Measurements from ENCODE around the gene PEX1.

Gene PEX1

DNA sequence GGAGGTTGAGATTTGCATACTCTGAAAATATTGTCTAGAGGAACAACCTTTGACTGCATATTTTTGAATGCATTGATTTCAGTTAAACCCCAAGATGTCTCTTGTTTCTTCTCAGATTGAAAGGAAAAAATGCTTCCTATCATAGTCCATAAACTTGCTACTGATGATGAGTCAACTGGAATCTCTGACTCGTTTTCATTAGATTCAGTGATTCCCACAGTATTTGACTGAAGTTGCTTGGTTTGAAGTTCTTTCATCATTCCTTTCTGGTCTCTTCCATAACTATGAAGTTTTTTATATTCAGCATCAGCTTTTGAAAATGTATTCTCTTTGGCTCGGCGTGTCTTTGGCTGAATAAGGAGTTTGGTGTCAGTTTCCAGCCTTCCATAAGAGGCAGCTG is 10.7 kb downstream of the PEX1 start:
- Histone ChIP-seq H3K4me1 (peaks cover 0 to 10% (median 0%) of the 10 kb centered on the region in 10 experiments; a peak in 4 of 20 replicates), H3K36me3 (peaks cover 23 to 67% (median 45%) of the 10 kb centered on the region in 11 experiments), H3K4me3 (no peak overlapping the region), H3K27me3 (no peaks in the 10 kb centered on the region), H4K20me1 (no peaks in the 10 kb centered on the region; a peak in 1 of 22 replicates), H3K9me3 (replicated peaks in 1 of 11) (no peaks in the 10 kb centered on the region), H3K4me2 (no peak overlapping the region), H3K27ac (no peak overlapping the region), H3K9ac (no peak overlapping the region)
- no peak for TF ChIP-seq Cebpa-rat (IDR thresholded peaks at IDR 0.05)

DNA sequence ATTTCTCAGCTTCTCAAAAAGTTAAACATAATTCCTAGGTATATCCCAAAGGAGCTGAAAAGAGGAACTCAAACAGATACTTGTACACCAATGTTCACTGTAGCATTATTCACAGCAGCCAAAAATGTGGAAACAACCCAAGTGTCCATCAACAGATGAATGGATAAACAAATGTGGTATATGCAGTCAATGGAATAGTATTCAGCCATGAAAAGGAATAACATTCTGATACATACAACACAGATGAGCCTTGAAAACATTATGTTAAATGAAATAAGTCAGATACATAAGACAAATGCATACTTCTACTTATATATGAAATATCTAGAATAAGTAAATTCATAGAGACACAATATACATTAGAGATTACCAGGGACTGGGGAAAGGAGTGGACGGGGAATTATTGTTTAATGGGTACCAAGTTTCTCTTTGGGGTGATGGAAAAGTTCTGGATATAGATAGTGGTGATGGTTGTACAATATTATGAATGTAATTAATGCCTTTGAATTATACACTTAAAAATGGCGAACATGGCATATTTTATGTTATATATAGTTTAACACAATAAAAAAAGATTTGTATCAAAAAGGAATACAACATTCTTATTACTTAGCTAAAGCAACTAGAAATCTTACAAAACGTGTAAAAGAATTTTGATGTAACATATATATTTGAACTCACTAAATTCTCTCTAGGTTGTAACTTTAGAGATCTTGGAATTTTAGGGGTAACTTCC is 15.0 kb downstream of the PEX1 start:
- TF ChIP-seq Cebpa-rat (IDR thresholded peaks at IDR 0.05): no peak
- Histone ChIP-seq H3K36me3 (peaks cover 22 to 75% (median 50%) of the 10 kb centered on the region in 11 experiments), H3K27me3 (no peaks in the 10 kb centered on the region), H3K4me1 (no peaks in the 10 kb centered on the region), H3K9ac (no peak overlapping the region), H3K27ac (no peak overlapping the region), H3K4me2 (no peak overlapping the region), H4K20me1 (no peaks in the 10 kb centered on the region), H3K4me3 (no peak overlapping the region), H3K9me3 (replicated peaks in 1 of 11) (no peaks in the 10 kb centered on the region)

DNA sequence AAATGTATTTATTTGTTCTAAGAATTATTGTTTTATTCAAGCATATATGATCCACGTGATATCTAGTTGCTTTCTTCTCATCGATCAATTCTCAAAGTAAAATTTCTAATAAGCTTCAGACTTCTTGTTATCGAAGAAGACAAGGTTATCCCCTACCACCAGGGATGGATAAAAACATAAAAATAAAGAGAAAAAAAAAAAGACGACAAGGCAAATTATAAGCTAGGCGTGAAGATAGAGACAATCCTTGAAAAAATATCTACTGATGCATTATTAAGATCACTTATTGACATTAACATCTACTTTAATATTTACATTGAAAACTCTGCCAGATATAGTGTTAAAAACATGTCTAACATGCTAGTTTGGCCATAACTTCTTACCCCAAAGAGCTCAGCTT is 19.4 kb downstream of the PEX1 start:
- no peaks in the 10 kb centered on the region for H3K27me3 ChIP-seq

DNA sequence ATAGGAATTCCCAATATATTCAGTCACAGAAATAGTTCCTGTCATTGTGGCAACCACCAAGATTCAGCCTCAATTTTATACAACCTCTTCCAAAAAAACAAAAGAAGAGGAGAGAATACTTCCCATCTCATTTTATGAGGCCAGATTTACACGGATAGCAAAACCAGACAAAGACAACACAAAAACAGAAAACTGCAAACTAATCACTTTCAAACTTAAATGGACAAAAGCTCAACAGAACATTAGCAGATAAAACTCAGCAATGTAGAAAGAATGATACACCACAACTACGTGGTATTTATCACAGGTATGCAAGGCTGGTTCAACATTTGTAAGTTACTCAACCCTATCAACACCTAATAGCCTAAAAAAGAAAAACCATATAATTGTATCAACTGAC is 22.0 kb downstream of the PEX1 start:
- TF ChIP-seq Cebpa-rat (IDR thresholded peaks at IDR 0.05): no peak
- Histone ChIP-seq H3K4me1 (no peaks in the 10 kb centered on the region), H3K36me3 (peaks cover 18 to 81% (median 47%) of the 10 kb centered on the region in 11 experiments), H4K20me1 (no peaks in the 10 kb centered on the region), H3K4me2 (no peak overlapping the region), H3K27me3 (no peaks in the 10 kb centered on the region), H3K9ac (no peak overlapping the region), H3K9me3 (replicated peaks in 1 of 11) (no peaks in the 10 kb centered on the region), H3K27ac (no peak overlapping the region), H3K4me3 (no peak overlapping the region)

More for the DNA sequence above, 19.4 kb downstream of the PEX1 start:
- H3K27ac ChIP-seq: no peak overlapping the region
- no peak for TF ChIP-seq Cebpa-rat (IDR thresholded peaks at IDR 0.05)
- H3K9me3 ChIP-seq (replicated peaks in 1 of 11): no peaks in the 10 kb centered on the region
- peaks cover 9 to 80% (median 47%) of the 10 kb centered on the region in 11 experiments for H3K36me3 ChIP-seq
- H3K4me2 ChIP-seq: no peak overlapping the region
- no peaks in the 10 kb centered on the region for H3K4me1 ChIP-seq
- H3K9ac ChIP-seq: no peak overlapping the region
- H4K20me1 ChIP-seq: no peaks in the 10 kb centered on the region
- no peak overlapping the region for H3K4me3 ChIP-seq

DNA sequence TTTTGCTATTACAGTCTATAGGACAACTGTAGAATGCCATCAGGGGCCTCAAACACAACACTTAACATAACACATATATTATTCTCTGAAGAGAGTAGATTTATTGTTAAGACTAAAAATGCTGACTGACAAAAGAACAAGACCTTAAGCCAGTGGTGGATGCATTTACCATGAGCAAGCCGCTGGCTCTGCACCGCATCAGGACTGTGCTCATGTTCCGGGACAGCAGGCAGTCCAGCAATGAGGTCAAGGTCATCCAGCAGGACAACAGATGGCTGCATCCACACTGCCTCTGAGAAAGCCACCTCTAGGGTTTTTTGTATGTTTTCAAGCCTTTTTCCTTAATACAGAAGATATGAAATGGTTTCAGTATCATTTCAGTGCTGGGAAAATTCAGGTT is 23.8 kb downstream of the PEX1 start:
- Histone ChIP-seq H3K9me3 (replicated peaks in 1 of 11) (no peaks in the 10 kb centered on the region), H3K36me3 (peaks cover 31 to 86% (median 56%) of the 10 kb centered on the region in 11 experiments), H3K4me3 (no peak overlapping the region), H4K20me1 (no peaks in the 10 kb centered on the region), H3K4me1 (no peaks in the 10 kb centered on the region), H3K27ac (no peak overlapping the region), H3K27me3 (no peaks in the 10 kb centered on the region), H3K9ac (no peak overlapping the region), H3K4me2 (no peak overlapping the region)
- TF ChIP-seq Cebpa-rat (IDR thresholded peaks at IDR 0.05): no peak

DNA sequence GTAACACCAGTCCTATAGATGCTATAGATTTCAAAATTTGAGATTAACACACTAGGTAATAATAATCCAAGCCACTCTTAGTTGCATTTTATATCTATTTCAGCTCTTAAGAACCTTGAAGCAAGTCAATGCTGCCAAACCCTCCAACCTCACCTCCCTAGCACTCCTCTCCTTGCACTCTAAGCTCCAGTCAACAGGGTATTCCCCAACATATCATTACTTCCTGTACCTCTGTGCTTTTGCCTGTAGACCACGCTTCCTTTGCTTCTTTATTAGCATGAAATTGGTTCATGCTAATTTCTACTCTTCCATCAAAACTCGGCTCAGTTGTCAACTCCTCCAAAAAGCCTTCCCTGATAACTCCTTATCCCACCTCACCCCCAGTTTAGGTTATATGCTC is 24.6 kb downstream of the PEX1 start:
- Histone ChIP-seq H3K4me3 (no peak overlapping the region), H3K27me3 (no peaks in the 10 kb centered on the region), H3K9ac (no peak overlapping the region), H3K9me3 (replicated peaks in 1 of 11) (no peaks in the 10 kb centered on the region), H3K4me1 (no peaks in the 10 kb centered on the region), H3K4me2 (no peak overlapping the region), H4K20me1 (no peaks in the 10 kb centered on the region), H3K27ac (no peak overlapping the region), H3K36me3 (peaks cover 33 to 91% (median 59%) of the 10 kb centered on the region in 11 experiments)
- no peak for TF ChIP-seq Cebpa-rat (IDR thresholded peaks at IDR 0.05)

DNA sequence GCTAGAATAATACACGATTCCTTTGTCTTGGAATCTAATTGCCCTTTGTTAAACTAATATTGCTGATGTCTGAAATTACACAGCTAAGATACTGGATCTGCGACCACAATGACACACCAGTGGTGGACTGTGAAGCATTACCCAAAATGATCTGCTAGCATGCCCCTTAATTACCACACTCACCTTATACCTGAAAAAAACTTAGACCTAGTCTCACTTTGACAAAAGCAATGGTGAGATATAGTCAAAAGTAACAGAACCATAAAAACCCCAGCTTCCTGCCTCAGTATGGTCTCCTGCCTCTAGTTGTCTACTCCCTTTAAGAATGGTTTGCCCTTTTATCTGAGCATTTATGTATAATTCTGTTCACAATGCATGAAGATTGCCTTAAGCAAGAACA is 29.8 kb downstream of the PEX1 start:
- no peak overlapping the region for H3K4me2 ChIP-seq
- TF ChIP-seq Cebpa-rat (IDR thresholded peaks at IDR 0.05): no peak
- peaks cover 45 to 92% (median 76%) of the 10 kb centered on the region in 11 experiments for H3K36me3 ChIP-seq
- no peaks in the 10 kb centered on the region for H3K4me1 ChIP-seq
- no peak overlapping the region for H3K9ac ChIP-seq
- H3K4me3 ChIP-seq: no peak overlapping the region
- no peaks in the 10 kb centered on the region for H3K9me3 ChIP-seq (replicated peaks in 1 of 11)
- H4K20me1 ChIP-seq: no peaks in the 10 kb centered on the region
- H3K27me3 ChIP-seq: no peaks in the 10 kb centered on the region
- no peak overlapping the region for H3K27ac ChIP-seq

DNA sequence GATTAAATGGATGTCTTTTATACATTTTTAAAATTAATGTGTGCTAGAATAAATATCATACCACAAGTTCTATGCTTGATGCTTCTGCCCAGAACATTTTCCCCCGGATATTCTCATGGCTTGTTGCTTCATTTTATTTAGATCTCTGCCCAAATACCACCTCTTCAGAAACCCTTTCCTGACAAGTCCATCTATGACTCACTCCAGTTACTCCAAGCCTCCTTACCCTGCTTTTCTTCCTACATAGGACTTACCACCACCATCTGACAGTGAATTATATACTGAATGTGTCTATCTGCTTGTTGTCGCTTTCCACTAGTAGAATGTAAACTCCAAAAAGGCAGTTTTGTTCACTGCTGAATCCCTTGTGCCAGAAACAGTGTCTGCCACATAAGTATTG is 31.4 kb downstream of the PEX1 start:
- no peak overlapping the region for H3K4me2 ChIP-seq
- H3K4me1 ChIP-seq: no peaks in the 10 kb centered on the region
- no peaks in the 10 kb centered on the region for H4K20me1 ChIP-seq
- no peak for TF ChIP-seq Cebpa-rat (IDR thresholded peaks at IDR 0.05)
- peaks cover 50 to 94% (median 79%) of the 10 kb centered on the region in 11 experiments for H3K36me3 ChIP-seq
- H3K9me3 ChIP-seq (replicated peaks in 1 of 11): no peaks in the 10 kb centered on the region
- no peak overlapping the region for H3K4me3 ChIP-seq
- no peak overlapping the region for H3K9ac ChIP-seq
- H3K27me3 ChIP-seq: no peaks in the 10 kb centered on the region
- H3K27ac ChIP-seq: no peak overlapping the region

DNA sequence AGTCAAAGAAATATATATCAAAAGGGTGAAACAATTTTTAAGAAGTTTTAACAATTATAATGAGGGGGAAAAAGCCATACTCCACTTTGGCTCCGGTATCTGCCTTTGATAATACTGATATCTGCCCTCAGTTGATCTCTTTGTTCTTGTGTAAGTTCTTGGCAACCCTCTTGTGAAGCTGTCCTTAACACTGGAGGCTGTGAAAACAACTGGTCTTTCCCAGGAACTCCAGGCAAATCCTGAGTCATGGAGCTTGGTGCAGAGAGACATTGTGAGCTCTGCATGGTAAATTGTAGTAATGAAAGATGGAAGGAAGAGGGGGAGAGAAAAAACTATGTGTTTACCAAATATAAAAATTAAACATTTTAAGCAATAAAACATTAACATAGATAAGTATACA is 38.7 kb downstream of the PEX1 start:
- Histone ChIP-seq H3K9ac (no peak overlapping the region), H4K20me1 (no peaks in the 10 kb centered on the region), H3K4me2 (no peak overlapping the region), H3K9me3 (replicated peaks in 1 of 11) (no peaks in the 10 kb centered on the region), H3K27ac (no peak overlapping the region), H3K4me3 (no peak overlapping the region), H3K36me3 (peaks cover 73 to 96% (median 92%) of the 10 kb centered on the region in 11 experiments), H3K27me3 (no peaks in the 10 kb centered on the region), H3K4me1 (no peaks in the 10 kb centered on the region)
- TF ChIP-seq Cebpa-rat (IDR thresholded peaks at IDR 0.05): no peak

DNA sequence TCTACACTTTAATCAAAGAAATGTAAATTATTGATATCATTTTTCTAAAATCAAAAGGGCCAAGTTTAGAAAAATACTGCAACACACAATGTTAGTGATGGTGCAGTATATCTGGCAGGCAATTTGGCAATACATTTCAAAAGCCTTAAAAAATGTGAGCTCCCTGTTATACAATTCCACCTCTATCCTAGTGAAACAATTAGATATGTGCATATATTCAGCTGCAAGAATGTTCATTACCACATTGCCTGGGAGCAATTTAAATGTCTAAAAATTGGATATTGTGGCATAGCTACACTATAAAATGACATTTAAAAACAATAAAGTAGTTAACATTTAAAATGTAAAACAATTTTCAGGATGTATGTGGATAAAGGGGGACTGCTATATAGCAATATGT is 40.5 kb downstream of the PEX1 start:
- Histone ChIP-seq H4K20me1 (no peaks in the 10 kb centered on the region), H3K9ac (no peak overlapping the region), H3K27me3 (no peaks in the 10 kb centered on the region), H3K9me3 (replicated peaks in 1 of 11) (no peaks in the 10 kb centered on the region), H3K4me3 (no peak overlapping the region), H3K27ac (no peak overlapping the region), H3K36me3 (peaks cover 59 to 78% (median 74%) of the 10 kb centered on the region in 11 experiments), H3K4me2 (no peak overlapping the region), H3K4me1 (no peaks in the 10 kb centered on the region)
- no peak for TF ChIP-seq Cebpa-rat (IDR thresholded peaks at IDR 0.05)

Data from BLaER1 treated with 17β-estradiol and CSF1 and Interleukin-3, amounts not matched to agents 10 nM and 100 nM (cell line).